ENCODE results near the gene TAS2R39. TPM values are rescaled to one million over a fixed set of nuclear protein-coding genes. Genes with fewer than 3 reads are reported as not detected.
"Not testable (repeated sequence)": the region's sequence is repeated elsewhere in the genome, so short reads cannot be mapped to it uniquely, and the experiment has no call there.

TAS2R39 gene
- total RNA-seq, 1 donor from 2014 or later = not detected

DNA sequence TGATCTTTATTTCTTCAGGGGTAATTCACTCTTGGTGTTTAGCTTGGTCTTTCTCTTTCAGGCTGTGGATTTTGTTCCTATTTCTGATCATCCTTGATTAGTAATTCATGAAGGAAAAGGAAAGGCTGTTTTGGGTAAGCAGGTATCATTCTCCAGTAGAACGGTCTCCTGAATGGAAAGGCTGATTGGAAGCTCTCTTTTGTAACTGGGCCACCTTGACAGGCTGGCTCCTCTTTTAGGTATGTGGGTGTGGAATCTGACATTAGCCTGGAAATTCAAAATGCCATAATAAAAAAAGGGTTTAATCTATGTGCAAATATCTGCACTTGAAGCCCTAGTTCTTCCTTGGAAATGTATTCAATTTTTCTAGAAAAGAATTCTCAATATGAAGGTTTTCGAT, 18.9 kb downstream of the TAS2R39 start:
- no peak for DNase-seq
- Mint-ChIP-seq H3K4me1 (peaks cover 38% of the 10 kb centered on the region), H3K36me3 (ENCODE audit: low read depth) (no peaks in the 10 kb centered on the region), H3K4me3 (no peak overlapping the region), H3K27me3 (no peaks in the 10 kb centered on the region), H3K9me3 (peaks cover 3% of the 10 kb centered on the region), H3K27ac (no peak overlapping the region)
- POLR2A ChIA-PET = no interaction called here
- intact Hi-C loops (cut with micrococcal nuclease) = no loop called here
- TF ChIP-seq CTCF (IDR thresholded peaks at IDR 0.05) = no peak
- CTCF ChIA-PET = no interaction called here
- ATAC-seq (ENCODE audit: low read depth) = no peak

- H3K27ac Mint-ChIP-seq = peak overlapping the region; percentile 26
- ATAC-seq (ENCODE audit: low read depth) (no peak), DNase-seq (no peak)
- CTCF ChIA-PET = interaction anchor here (1.2 kb wide), 1 partner anchor 11 kb away, joined by 7 read pairs; no protein-coding TSS in a partner anchor
- no peak overlapping the region for H3K4me3 Mint-ChIP-seq
- H3K27me3 Mint-ChIP-seq = no peaks in the 10 kb centered on the region
- H3K9me3 Mint-ChIP-seq = peaks cover 3% of the 10 kb centered on the region
- no peaks in the 10 kb centered on the region for H3K36me3 Mint-ChIP-seq (ENCODE audit: low read depth)
- intact Hi-C loops (cut with micrococcal nuclease) = no loop called here
- no peak for TF ChIP-seq CTCF (IDR thresholded peaks at IDR 0.05)
- peaks cover 45% of the 10 kb centered on the region for H3K4me1 Mint-ChIP-seq
- POLR2A ChIA-PET = interaction anchor here (1.0 kb wide), 1 partner anchor 12 kb away, joined by 4 read pairs; no protein-coding TSS in a partner anchor
Observed at GRCh38 chr7:143203386-143203785, 20.2 kb downstream of the TAS2R39 start.

DNA sequence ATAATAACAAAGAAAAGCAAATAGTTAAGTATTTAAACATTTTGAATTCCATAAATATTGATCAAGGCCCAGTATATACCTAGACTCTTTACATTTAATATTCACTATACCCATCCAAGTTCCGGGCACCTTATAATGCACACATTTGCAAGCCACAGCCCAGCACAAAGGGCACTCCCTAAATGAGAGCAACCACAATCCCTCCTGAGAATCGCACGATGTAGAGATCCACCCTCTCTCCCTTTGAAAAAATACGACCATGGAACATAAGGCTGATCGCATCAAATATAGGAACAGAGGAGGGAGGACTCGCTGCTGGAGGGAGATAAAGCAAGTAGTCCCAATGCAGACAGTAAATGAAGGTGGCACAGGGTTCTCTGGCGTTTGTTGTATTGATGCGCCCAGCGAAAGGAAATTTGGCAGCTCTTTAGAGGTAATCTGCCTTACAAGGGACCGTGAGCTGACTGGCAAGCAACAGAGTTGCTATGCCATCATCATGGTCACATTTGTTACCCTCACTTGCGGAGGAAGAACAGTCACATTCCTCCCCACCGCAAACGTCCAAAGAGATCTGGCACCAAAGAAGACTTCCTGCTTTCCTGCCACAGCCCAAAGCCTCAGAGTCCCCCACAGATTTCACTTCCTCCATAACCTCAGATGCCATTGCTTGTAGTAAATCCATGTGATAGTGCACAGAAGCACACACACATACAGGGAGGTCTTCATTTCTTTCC, 22.5 kb downstream of the TAS2R39 start:
- intact Hi-C loops (cut with micrococcal nuclease) = loop anchor here (1.0 to 5.0 kb wide), 3 partner anchors 33 to 121 kb away; no protein-coding TSS in a partner anchor
- TF ChIP-seq CTCF (IDR thresholded peaks at IDR 0.05) = no peak
- Mint-ChIP-seq H3K36me3 (ENCODE audit: low read depth) (no peaks in the 10 kb centered on the region), H3K4me3 (peak overlapping the region; percentile 65), H3K27ac (peak overlapping the region; percentile 79), H3K9me3 (no peaks in the 10 kb centered on the region), H3K4me1 (peaks cover 42% of the 10 kb centered on the region), H3K27me3 (no peaks in the 10 kb centered on the region)
- ChIA-PET POLR2A (interaction anchor here (0.7 to 1.1 kb wide), 3 partner anchors 122 to 397 kb away, joined by 3 read pairs; no protein-coding TSS in a partner anchor), CTCF (interaction anchor here (1.3 to 1.8 kb wide), 2 partner anchors 9 to 197 kb away, joined by 7 to 16 read pairs; no protein-coding TSS in a partner anchor)
- ATAC-seq (ENCODE audit: low read depth) (peak; percentile 91), DNase-seq (peak; percentile 33)

DNA sequence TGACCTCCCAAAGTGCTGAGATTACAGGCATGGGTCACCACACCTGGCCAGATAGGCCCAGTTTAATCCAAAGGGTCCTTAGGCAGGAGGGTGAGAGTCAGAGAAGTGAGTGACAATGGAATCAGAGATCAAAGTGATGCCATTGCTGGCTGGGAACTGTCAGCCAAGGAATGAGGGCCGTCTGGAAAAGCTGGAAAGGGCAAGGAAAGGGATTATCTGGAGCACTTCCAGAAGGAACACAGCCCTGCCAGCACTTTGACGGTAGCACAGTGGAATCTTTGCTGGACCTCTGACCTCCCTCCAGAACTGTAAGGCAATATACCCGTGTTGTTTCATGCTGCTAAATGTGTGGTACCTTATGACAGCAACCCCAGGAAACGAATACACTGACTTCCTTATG, 27.3 kb downstream of the TAS2R39 start:
- CTCF ChIA-PET = no interaction called here
- Mint-ChIP-seq H3K27me3 (no peaks in the 10 kb centered on the region), H3K27ac (no peak overlapping the region), H3K4me3 (no peak overlapping the region), H3K4me1 (peaks cover 40% of the 10 kb centered on the region), H3K9me3 (peaks cover 10% of the 10 kb centered on the region), H3K36me3 (ENCODE audit: low read depth) (no peaks in the 10 kb centered on the region)
- no peak for DNase-seq
- ATAC-seq (ENCODE audit: low read depth) = no peak
- intact Hi-C loops (cut with micrococcal nuclease) = no loop called here
- POLR2A ChIA-PET = no interaction called here
- TF ChIP-seq CTCF (IDR thresholded peaks at IDR 0.05) = no peak

- peaks cover 10% of the 10 kb centered on the region for H3K9me3 Mint-ChIP-seq
- intact Hi-C loops (cut with micrococcal nuclease); H3K36me3 Mint-ChIP-seq (ENCODE audit: low read depth); ATAC-seq (ENCODE audit: low read depth); DNase-seq; H3K4me3 Mint-ChIP-seq; H3K27me3 Mint-ChIP-seq; POLR2A ChIA-PET: not testable (repeated sequence)
- CTCF ChIA-PET = interaction anchor here (1.5 to 8.3 kb wide), 2 partner anchors 193 to 204 kb away, joined by 5 to 519 read pairs; no protein-coding TSS in a partner anchor
- H3K4me1 Mint-ChIP-seq = peaks cover 18% of the 10 kb centered on the region
- peak overlapping the region; percentile 7 for H3K27ac Mint-ChIP-seq
Observed at GRCh38 chr7:143213478-143213877, 30.3 kb downstream of the TAS2R39 start.
